Loucy (cell line): Measurements from ENCODE around the gene MYL6.

Experiments used
- H2AFZ ChIP-seq: fragments of 200-600 bp; sonication (generic); 2 replicates; pipeline ENCODE4 v1.6.0; 2016; ENCODE audit warnings: antibody characterized with exemption, mild to moderate bottlenecking, low read length, moderate library complexity
- H3F3A ChIP-seq: fragments of 200-600 bp; 2 replicates; pipeline ENCODE4 v1.6.0; 2016; ENCODE audit warnings: antibody characterized with exemption, low read depth, mild to moderate bottlenecking
- H3K27me3 ChIP-seq: fragments of 200-600 bp; sonication (generic); 2 replicates; pipeline ENCODE4 v1.6.1; 2014; ENCODE audit warnings: low read length, mild to moderate bottlenecking; ENCODE audit not compliant: insufficient read depth, poor library complexity, severe bottlenecking
- H3K36me3 ChIP-seq: fragments of 200-600 bp; sonication (generic); 2 replicates; pipeline ENCODE4 v1.6.1; 2016; ENCODE audit warnings: low read length; ENCODE audit not compliant: insufficient read depth
- H3K4me1 ChIP-seq: fragments of 200-600 bp; sonication (generic); 2 replicates; pipeline ENCODE4 v1.5.1; 2014; ENCODE audit warnings: low read length, mild to moderate bottlenecking; ENCODE audit not compliant: insufficient read depth, poor library complexity, severe bottlenecking
- H3K4me2 ChIP-seq: fragments of 200-600 bp; sonication (generic); 2 replicates; pipeline ENCODE4 v1.6.0; 2014; ENCODE audit warnings: antibody characterized with exemption, low read length, low read depth, mild to moderate bottlenecking; ENCODE audit not compliant: poor library complexity, severe bottlenecking
- H3K4me3 ChIP-seq: fragments of 200-600 bp; sonication (generic); 2 replicates; pipeline ENCODE4 v1.5.1; 2014; ENCODE audit warnings: low read length, mild to moderate bottlenecking, mixed read lengths; ENCODE audit not compliant: poor library complexity, severe bottlenecking
- H3K79me2 ChIP-seq: fragments of 200-600 bp; sonication (generic); 2 replicates; pipeline ENCODE4 v1.6.1; 2014; ENCODE audit warnings: low read length; ENCODE audit not compliant: insufficient read depth
- H3K9ac ChIP-seq: fragments of 200-600 bp; sonication (generic); 2 replicates; pipeline ENCODE4 v1.6.0; 2014; ENCODE audit warnings: mild to moderate bottlenecking, low read depth, low read length, moderate library complexity; ENCODE audit not compliant: poor library complexity, severe bottlenecking
- H3K9me2 ChIP-seq: fragments of 200-600 bp; sonication (generic); replicated peaks from 2 replicates; pipeline ENCODE4 v1.6.1; 2016; ENCODE audit warnings: low read depth, low read length, mixed read lengths
- H3K9me3 ChIP-seq: fragments of 200-600 bp; sonication (generic); 2 replicates; pipeline ENCODE4 v1.6.1; 2014; ENCODE audit warnings: mild to moderate bottlenecking, antibody characterized with exemption, low read length, low read depth; ENCODE audit not compliant: insufficient read depth
- H4K20me1 ChIP-seq: fragments of 200-600 bp; sonication (generic); 2 replicates; pipeline ENCODE4 v1.6.0; 2014; ENCODE audit warnings: antibody characterized with exemption, low read length, mild to moderate bottlenecking; ENCODE audit not compliant: insufficient read depth, poor library complexity, severe bottlenecking
- EZH2phosphoT487 ChIP-seq: fragments of 200-600 bp; IDR thresholded peaks from 2 replicates; pipeline ENCODE4 v1.6.1; 2018; ENCODE audit warnings: antibody characterized with exemption, mild to moderate bottlenecking, moderate library complexity, borderline replicate concordance
- TF ChIP-seq, protein P1 (sequence below): fragments of 200-600 bp; sonication (generic); conservative IDR thresholded peaks from 2 replicates; pipeline ENCODE4 v1.5.1; 2014; ENCODE audit warnings: mild to moderate bottlenecking, antibody characterized with exemption, low read length

Gene MYL6

DNA sequence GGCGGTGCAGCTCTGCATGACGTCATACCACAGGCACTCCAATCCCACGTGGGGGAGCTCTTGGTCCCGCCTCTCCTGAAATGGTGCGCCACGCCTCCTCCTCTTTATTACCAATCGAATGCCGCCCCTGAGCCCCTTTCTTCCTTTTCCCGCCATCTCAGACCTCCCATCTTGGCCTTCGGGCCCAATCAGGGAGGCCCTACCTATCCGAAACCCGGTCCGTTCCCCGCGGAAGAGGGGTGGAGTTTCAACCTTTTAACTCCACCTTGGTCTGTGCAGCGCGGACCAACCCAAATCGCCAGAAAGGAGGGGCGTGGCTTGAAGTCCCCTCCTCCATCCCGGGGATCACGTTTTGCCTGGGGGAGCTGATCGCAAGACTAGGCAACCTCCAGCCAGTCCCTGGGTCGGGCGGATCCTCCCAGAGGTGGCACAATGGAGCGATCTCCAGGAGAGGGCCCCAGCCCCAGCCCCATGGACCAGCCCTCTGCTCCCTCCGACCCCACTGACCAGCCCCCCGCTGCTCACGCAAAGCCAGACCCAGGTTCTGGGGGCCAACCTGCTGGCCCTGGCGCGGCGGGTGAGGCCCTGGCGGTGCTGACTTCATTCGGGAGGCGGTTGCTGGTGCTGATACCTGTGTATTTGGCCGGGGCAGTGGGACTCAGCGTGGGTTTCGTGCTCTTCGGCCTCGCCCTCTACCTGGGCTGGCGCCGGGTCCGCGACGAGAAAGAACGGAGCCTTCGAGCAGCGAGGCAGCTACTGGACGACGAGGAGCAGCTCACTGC, 30.1 kb upstream of the MYL6 start, which contains the start of gene ESYT1:
ESYT1 (plus strand) TSS at position 380 of the 782 bp plus-strand sequence; CDS start at position 433, 53 bp downstream.
- TF ChIP-seq EZH2phosphoT487: no peak
- TF ChIP-seq, protein P1, sequence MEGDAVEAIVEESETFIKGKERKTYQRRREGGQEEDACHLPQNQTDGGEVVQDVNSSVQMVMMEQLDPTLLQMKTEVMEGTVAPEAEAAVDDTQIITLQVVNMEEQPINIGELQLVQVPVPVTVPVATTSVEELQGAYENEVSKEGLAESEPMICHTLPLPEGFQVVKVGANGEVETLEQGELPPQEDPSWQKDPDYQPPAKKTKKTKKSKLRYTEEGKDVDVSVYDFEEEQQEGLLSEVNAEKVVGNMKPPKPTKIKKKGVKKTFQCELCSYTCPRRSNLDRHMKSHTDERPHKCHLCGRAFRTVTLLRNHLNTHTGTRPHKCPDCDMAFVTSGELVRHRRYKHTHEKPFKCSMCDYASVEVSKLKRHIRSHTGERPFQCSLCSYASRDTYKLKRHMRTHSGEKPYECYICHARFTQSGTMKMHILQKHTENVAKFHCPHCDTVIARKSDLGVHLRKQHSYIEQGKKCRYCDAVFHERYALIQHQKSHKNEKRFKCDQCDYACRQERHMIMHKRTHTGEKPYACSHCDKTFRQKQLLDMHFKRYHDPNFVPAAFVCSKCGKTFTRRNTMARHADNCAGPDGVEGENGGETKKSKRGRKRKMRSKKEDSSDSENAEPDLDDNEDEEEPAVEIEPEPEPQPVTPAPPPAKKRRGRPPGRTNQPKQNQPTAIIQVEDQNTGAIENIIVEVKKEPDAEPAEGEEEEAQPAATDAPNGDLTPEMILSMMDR: no peak
- H3K4me3 ChIP-seq: peak within 1 kb of the TSS; percentile 87
- H3K4me2 ChIP-seq: peak within 1 kb of the TSS; percentile 95
- peak within 1 kb of the TSS; percentile 86 for H3K9ac ChIP-seq
- H4K20me1 ChIP-seq: peaks cover 5% of the 10 kb centered on the region
- peaks cover 52% of the 10 kb centered on the region for H3K4me1 ChIP-seq
- peak within 1 kb of the TSS; percentile 52; the same call in 1 of the 2 replicates for H2AFZ ChIP-seq
- H3K36me3 ChIP-seq: peaks cover 21% of the 10 kb centered on the region; the same call in 1 of the 2 replicates
- no peaks in the 10 kb centered on the region for H3K9me2 ChIP-seq
- peaks cover 51% of the 10 kb centered on the region for H3K79me2 ChIP-seq
- no peaks in the 10 kb centered on the region for H3K9me3 ChIP-seq
- peaks cover 7% of the 10 kb centered on the region for H3F3A ChIP-seq
- no peaks in the 10 kb centered on the region for H3K27me3 ChIP-seq

DNA sequence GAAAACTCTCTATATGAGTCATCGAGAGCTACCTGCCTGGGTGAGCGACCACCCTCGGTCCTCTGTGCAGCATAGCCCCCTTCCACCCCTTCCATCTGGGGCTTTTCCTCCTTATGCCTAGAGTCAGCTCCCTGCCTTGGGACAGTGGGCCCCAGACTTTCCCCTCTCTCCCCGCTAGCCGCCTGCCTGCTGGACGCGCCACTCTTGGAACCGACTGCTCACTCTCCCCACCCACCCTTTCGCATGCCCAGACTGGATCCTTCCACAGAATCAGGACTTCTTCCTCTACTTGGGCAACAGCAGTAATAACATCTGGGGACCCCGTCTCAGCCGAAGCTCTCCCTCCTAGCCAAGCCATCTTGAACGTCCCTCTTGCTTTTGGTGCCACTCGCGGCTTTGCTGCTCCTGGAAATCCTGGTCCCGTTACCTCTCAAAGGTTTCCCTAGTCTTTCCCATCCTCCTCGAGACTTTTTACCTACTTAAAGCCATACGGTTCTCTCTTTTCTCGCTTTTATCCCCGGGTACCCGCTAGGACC, 29.4 kb upstream of the MYL6 start:
- Histone ChIP-seq H3K9me3 (no peaks in the 10 kb centered on the region), H4K20me1 (peaks cover 5% of the 10 kb centered on the region), H3K4me3 (peak overlapping the region; percentile 87), H3K4me1 (peaks cover 52% of the 10 kb centered on the region), H3K79me2 (peaks cover 51% of the 10 kb centered on the region), H2AFZ (0 out of 2 replicates have a peak overlapping the region, but pooled peaks have one; percentile 50), H3K36me3 (peaks cover 27% of the 10 kb centered on the region; the same call in 1 of the 2 replicates), H3K9me2 (no peaks in the 10 kb centered on the region), H3K27me3 (no peaks in the 10 kb centered on the region), H3F3A (peaks cover 7% of the 10 kb centered on the region), H3K9ac (peak overlapping the region; percentile 86), H3K4me2 (peak overlapping the region; percentile 94)
- TF ChIP-seq EZH2phosphoT487: no peak
- TF ChIP-seq, protein P1: no peak

DNA sequence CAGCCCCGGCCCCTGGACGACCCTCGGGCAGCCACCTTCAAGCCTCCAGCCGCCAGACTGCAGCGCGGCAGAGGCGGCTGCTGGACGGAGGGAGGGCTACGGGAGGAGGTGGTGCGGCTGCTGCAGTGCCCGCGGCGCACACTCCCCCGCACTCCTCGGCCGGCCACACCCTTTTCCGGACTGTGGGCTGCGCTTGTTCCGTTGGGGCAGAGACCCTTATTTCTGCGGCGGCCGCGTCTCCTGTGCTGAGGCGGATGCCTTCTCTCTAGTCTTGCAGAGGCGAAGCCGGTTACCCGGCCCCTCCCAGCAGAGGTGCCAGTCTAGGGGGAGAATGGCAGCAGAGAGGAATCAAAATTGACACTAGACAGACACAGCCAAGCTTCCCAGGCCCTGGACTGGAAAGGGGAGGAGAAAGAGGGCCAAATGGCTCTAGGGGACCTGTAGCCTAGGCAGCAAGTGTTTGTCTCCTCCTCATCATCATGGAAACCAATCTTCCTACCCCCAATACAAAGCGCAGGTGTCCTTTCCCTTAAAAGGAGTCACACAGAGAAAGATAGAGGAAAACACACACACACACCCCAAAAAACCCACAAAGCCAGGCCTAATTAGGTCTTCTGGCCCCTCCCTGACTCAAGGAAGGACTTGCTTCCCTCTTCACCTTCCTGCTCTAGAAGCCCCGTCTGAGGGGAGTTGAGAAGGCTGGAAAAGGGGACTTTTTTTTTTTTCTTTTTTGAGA, 28.8 kb upstream of the MYL6 start:
- no peaks in the 10 kb centered on the region for H3K9me3 ChIP-seq
- H4K20me1 ChIP-seq: peaks cover 5% of the 10 kb centered on the region
- no peak for TF ChIP-seq EZH2phosphoT487
- TF ChIP-seq, protein P1: no peak
- H3K4me3 ChIP-seq: peak overlapping the region; percentile 87
- peak overlapping the region; percentile 50; the same call in 1 of the 2 replicates for H2AFZ ChIP-seq
- H3K4me2 ChIP-seq: peak overlapping the region; percentile 94
- H3K9ac ChIP-seq: peak overlapping the region; percentile 86
- H3K4me1 ChIP-seq: peaks cover 52% of the 10 kb centered on the region
- no peaks in the 10 kb centered on the region for H3K9me2 ChIP-seq
- no peaks in the 10 kb centered on the region for H3K27me3 ChIP-seq
- H3F3A ChIP-seq: peaks cover 7% of the 10 kb centered on the region
- H3K79me2 ChIP-seq: peaks cover 46% of the 10 kb centered on the region
- peaks cover 33% of the 10 kb centered on the region; the same call in 1 of the 2 replicates for H3K36me3 ChIP-seq
